Sigmoid colon (tissue), 7 donors: Measurements from ENCODE around the gene LST1. TPM values are rescaled to one million over a fixed set of nuclear protein-coding genes. Genes with fewer than 3 reads are reported as not detected.

Experiments
- polyA plus RNA-seq, 3 donors: library from polyadenylated mRNA; stranded (reverse); fragments of 200-250 nt; gene quantifications; one replicate each; pipeline ENCODE4 v1.2.3, GENCODE V29; 2013
- small RNA-seq, 3 donors: library from RNA; depleted of rRNA; stranded (forward); fragments of <200 nt; gene quantifications; one replicate each; pipeline ENCODE3, GENCODE V24; 2016
- total RNA-seq, 4 donors: library from RNA; depleted of rRNA; stranded (reverse); fragments of >200 nt; gene quantifications; one replicate each; pipeline ENCODE4 v1.1.0, GENCODE V29; 2016
- donor health status: healthy with polysubstance abuse.
- donor health status: Bipolar disorder and iron deficiency.
- donor health status: healthy.

LST1 gene
- total and polyA plus RNA-seq, 7 donors, result 1.7 to 34.2 (median 17.0) TPM

Small RNA genes lying within 50 kb of the gene (small RNA-seq; reads per million reads assigned to genes)
- 0 reads per million in 3 donors for gene MIR6832
- 1.5 to 4.7 (median 3.4) reads per million in 3 donors for gene SNORA38
- gene SNORD117, result 215 to 686 (median 682) reads per million in 3 donors
- gene SNORD84, result 0 reads per million in 3 donors
- 0 reads per million in 3 donors for gene UQCRHP1

Other genes starting within 250 kb of the LST1 start
Only the 30 nearest of the 35 such genes appear.
- gene MICA, start 182.7 kb upstream of the LST1 start, total RNA-seq, result 10 to 100 TPM; 18.6 to 46.5 (median 27.2) TPM
- 10 to 100 TPM; 13.2 to 24.0 (median 20.3) TPM for gene MICA, start 182.7 kb upstream of the LST1 start, polyA plus RNA-seq
- gene MICB, start 88.1 kb upstream of the LST1 start, total RNA-seq, result 1 to 10 TPM in 3 of 4 donors, under 1 TPM in 1; 0.71 to 3.3 (median 1.5) TPM
- gene MICB, start 88.1 kb upstream of the LST1 start, polyA plus RNA-seq, result 1 to 10 TPM in 2 of 3 donors, under 1 TPM in 1; 0.92 to 7.7 (median 1.2) TPM
- gene MCCD1, start 57.3 kb upstream of the LST1 start, total RNA-seq, result not detected
- gene MCCD1, start 57.3 kb upstream of the LST1 start, polyA plus RNA-seq, result not detected
- gene DDX39B, start 44.3 kb upstream of the LST1 start, total RNA-seq, result 100 to 1,000 TPM; 211 to 301 (median 239) TPM
- 100 to 1,000 TPM; 130 to 293 (median 153) TPM for gene DDX39B, start 44.3 kb upstream of the LST1 start, polyA plus RNA-seq
- 1 to 10 TPM; 2.8 to 9.1 (median 5.0) TPM for gene ATP6V1G2, start 39.7 kb upstream of the LST1 start, total RNA-seq
- gene ATP6V1G2, start 39.7 kb upstream of the LST1 start, polyA plus RNA-seq, result 1 to 10 TPM in 1 of 3 donors, not detected in 2; 3.0 TPM
- gene NFKBIL1, start 38.7 kb upstream of the LST1 start, total RNA-seq, result 10 to 100 TPM; 32.5 to 55.1 (median 36.3) TPM
- gene NFKBIL1, start 38.7 kb upstream of the LST1 start, polyA plus RNA-seq, result 10 to 100 TPM; 18.0 to 31.3 (median 25.2) TPM
- not detected for gene LTA, start 14.0 kb upstream of the LST1 start, total RNA-seq
- 1 to 10 TPM in 1 of 3 donors, not detected in 2; 3.6 TPM for gene LTA, start 14.0 kb upstream of the LST1 start, polyA plus RNA-seq
- gene TNF, start 10.7 kb upstream of the LST1 start, total RNA-seq, result under 1 TPM in 1 of 4 donors, not detected in 3; 0.33 TPM
- gene TNF, start 10.7 kb upstream of the LST1 start, polyA plus RNA-seq, result 1 to 10 TPM in 1 of 3 donors, under 1 TPM in 2; 0.60 to 2.6 (median 0.92) TPM
- gene LTB, start 3.9 kb upstream of the LST1 start, total RNA-seq, result 1 to 10 TPM in 1 of 4 donors, under 1 TPM in 2, not detected in 1; 0.66 to 1.9 (median 0.68) TPM
- 10 to 100 TPM in 1 of 3 donors, 1 to 10 TPM in 1, not detected in 1; 2.5 to 90.8 TPM for gene LTB, start 3.9 kb upstream of the LST1 start, polyA plus RNA-seq
- not detected for gene NCR3, start 6.7 kb downstream of the LST1 start, total RNA-seq
- 1 to 10 TPM in 1 of 3 donors, under 1 TPM in 1, not detected in 1; 0.92 to 3.4 TPM for gene NCR3, start 6.7 kb downstream of the LST1 start, polyA plus RNA-seq
- 10 to 100 TPM; 12.5 to 59.6 (median 36.9) TPM for gene AIF1, start 29.0 kb downstream of the LST1 start, total RNA-seq
- gene AIF1, start 29.0 kb downstream of the LST1 start, polyA plus RNA-seq, result 100 to 1,000 TPM in 2 of 3 donors, 10 to 100 TPM in 1; 61.8 to 133 (median 114) TPM
- gene PRRC2A, start 34.4 kb downstream of the LST1 start, total RNA-seq, result 10 to 100 TPM; 42.1 to 90.8 (median 54.2) TPM
- gene PRRC2A, start 34.4 kb downstream of the LST1 start, polyA plus RNA-seq, result 100 to 1,000 TPM in 1 of 3 donors, 10 to 100 TPM in 2; 28.8 to 109 (median 32.1) TPM
- 100 to 1,000 TPM; 119 to 218 (median 144) TPM for gene BAG6, start 66.4 kb downstream of the LST1 start, total RNA-seq
- gene BAG6, start 66.4 kb downstream of the LST1 start, polyA plus RNA-seq, result 100 to 1,000 TPM in 2 of 3 donors, 10 to 100 TPM in 1; 99.7 to 231 (median 133) TPM
- 1 to 10 TPM in 3 of 4 donors, not detected in 1; 3.3 to 7.2 (median 3.6) TPM for gene APOM, start 69.6 kb downstream of the LST1 start, total RNA-seq
- 1 to 10 TPM; 2.3 to 3.6 (median 3.6) TPM for gene APOM, start 69.6 kb downstream of the LST1 start, polyA plus RNA-seq
- gene C6orf47, start 74.5 kb downstream of the LST1 start, total RNA-seq, result 10 to 100 TPM; 25.0 to 31.3 (median 26.7) TPM
- gene C6orf47, start 74.5 kb downstream of the LST1 start, polyA plus RNA-seq, result 10 to 100 TPM; 22.2 to 32.6 (median 24.5) TPM
- 10 to 100 TPM; 17.2 to 29.6 (median 26.4) TPM for gene GPANK1, start 78.7 kb downstream of the LST1 start, total RNA-seq
- gene GPANK1, start 78.7 kb downstream of the LST1 start, polyA plus RNA-seq, result 10 to 100 TPM; 15.3 to 22.8 (median 18.3) TPM
- gene CSNK2B, start 79.8 kb downstream of the LST1 start, total RNA-seq, result 100 to 1,000 TPM; 188 to 227 (median 209) TPM
- 100 to 1,000 TPM; 198 to 232 (median 206) TPM for gene CSNK2B, start 79.8 kb downstream of the LST1 start, polyA plus RNA-seq
- gene LY6G5B, start 83.7 kb downstream of the LST1 start, total RNA-seq, result 1 to 10 TPM; 2.8 to 10.0 (median 6.5) TPM
- 1 to 10 TPM in 1 of 3 donors, under 1 TPM in 1, not detected in 1; 0.60 to 9.1 TPM for gene LY6G5B, start 83.7 kb downstream of the LST1 start, polyA plus RNA-seq
- gene LY6G5C, start 94.8 kb downstream of the LST1 start, total RNA-seq, result 1 to 10 TPM in 1 of 4 donors, under 1 TPM in 2, not detected in 1; 0.68 to 1.1 (median 0.99) TPM
- gene LY6G5C, start 94.8 kb downstream of the LST1 start, polyA plus RNA-seq, result 1 to 10 TPM; 1.8 to 3.2 (median 2.7) TPM
- 10 to 100 TPM; 37.8 to 63.4 (median 51.6) TPM for gene ABHD16A, start 117.0 kb downstream of the LST1 start, total RNA-seq
- gene ABHD16A, start 117.0 kb downstream of the LST1 start, polyA plus RNA-seq, result 10 to 100 TPM; 16.9 to 52.0 (median 17.4) TPM
- gene LY6G6F, start 120.6 kb downstream of the LST1 start, total RNA-seq, result not detected
- not detected for gene LY6G6F, start 120.6 kb downstream of the LST1 start, polyA plus RNA-seq
- 10 to 100 TPM in 1 of 4 donors, 1 to 10 TPM in 2, not detected in 1; 2.9 to 21.2 (median 6.4) TPM for gene LY6G6D, start 129.1 kb downstream of the LST1 start, total RNA-seq
- 1 to 10 TPM in 1 of 3 donors, under 1 TPM in 1, not detected in 1; 0.31 to 8.4 TPM for gene LY6G6D, start 129.1 kb downstream of the LST1 start, polyA plus RNA-seq
- gene LY6G6C, start 135.5 kb downstream of the LST1 start, total RNA-seq, result not detected
- gene LY6G6C, start 135.5 kb downstream of the LST1 start, polyA plus RNA-seq, result 1 to 10 TPM in 2 of 3 donors, under 1 TPM in 1; 0.07 to 1.2 (median 1.2) TPM
- not detected for gene MPIG6B, start 137.1 kb downstream of the LST1 start, total RNA-seq
- gene MPIG6B, start 137.1 kb downstream of the LST1 start, polyA plus RNA-seq, result under 1 TPM in 1 of 3 donors, not detected in 2; 0.13 TPM
- 100 to 1,000 TPM in 2 of 4 donors, 10 to 100 TPM in 2; 86.7 to 146 (median 107) TPM for gene DDAH2, start 143.0 kb downstream of the LST1 start, total RNA-seq
- gene DDAH2, start 143.0 kb downstream of the LST1 start, polyA plus RNA-seq, result 100 to 1,000 TPM; 137 to 340 (median 213) TPM
- 100 to 1,000 TPM; 172 to 251 (median 214) TPM for gene CLIC1, start 150.3 kb downstream of the LST1 start, total RNA-seq
- 100 to 1,000 TPM; 623 to 668 (median 634) TPM for gene CLIC1, start 150.3 kb downstream of the LST1 start, polyA plus RNA-seq
- 10 to 100 TPM in 1 of 4 donors, 1 to 10 TPM in 3; 4.2 to 23.5 (median 5.7) TPM for gene MSH5, start 153.7 kb downstream of the LST1 start, total RNA-seq
- 10 to 100 TPM in 1 of 3 donors, 1 to 10 TPM in 1, not detected in 1; 1.6 to 18.7 TPM for gene MSH5, start 153.7 kb downstream of the LST1 start, polyA plus RNA-seq
- gene SAPCD1, start 176.4 kb downstream of the LST1 start, total RNA-seq, result 1 to 10 TPM in 3 of 4 donors, not detected in 1; 1.8 to 6.5 (median 4.2) TPM
- 1 to 10 TPM in 2 of 3 donors, not detected in 1; 1.2 to 8.7 TPM for gene SAPCD1, start 176.4 kb downstream of the LST1 start, polyA plus RNA-seq
- 1 to 10 TPM in 1 of 4 donors, under 1 TPM in 2, not detected in 1; 0.14 to 3.9 (median 0.71) TPM for gene VWA7, start 191.1 kb downstream of the LST1 start, total RNA-seq
- 1 to 10 TPM; 2.8 to 6.0 (median 3.6) TPM for gene VWA7, start 191.1 kb downstream of the LST1 start, polyA plus RNA-seq
- gene VARS1, start 209.5 kb downstream of the LST1 start, total RNA-seq, result 10 to 100 TPM; 16.0 to 36.2 (median 27.7) TPM
- 10 to 100 TPM in 1 of 3 donors, 1 to 10 TPM in 2; 6.0 to 50.9 (median 6.0) TPM for gene VARS1, start 209.5 kb downstream of the LST1 start, polyA plus RNA-seq